GM12892 (cell line): ENCODE results near the gene STC2.

Source experiments
- POLR2A ChIP-seq: IDR thresholded peaks from 2 replicates; pipeline ENCODE4 v1.6.1; 2011; ENCODE audit warnings: low read depth, low read length, control low read depth
- POLR2AphosphoS5 ChIP-seq: IDR thresholded peaks from 2 replicates; pipeline ENCODE4 v1.6.1; 2011; ENCODE audit warnings: low read depth, low read length, control low read depth

- TF ChIP-seq POLR2AphosphoS5 (no peak), POLR2A (no peak)
Observed at GRCh38 chr5:173310218-173310769, 17.9 kb downstream of the STC2 start.
